HEK293 (cell line): ENCODE measurements around the gene APC2.

Experiments used
- AEBP2 ChIP-seq: fragments of 450-650 bp; formaldehyde crosslinking; IDR thresholded peaks from 2 replicates; pipeline ENCODE4 v1.5.1; 2016; ENCODE audit warnings: missing biosample characterization, missing genetic modification characterization, borderline replicate concordance
- BCL11B ChIP-seq: fragments of 450-650 bp; formaldehyde crosslinking; IDR thresholded peaks from 2 replicates; pipeline ENCODE4 v1.5.1; 2016; ENCODE audit warnings: low read depth, missing biosample characterization, missing genetic modification characterization
- EGR2 ChIP-seq: fragments of 450-650 bp; formaldehyde crosslinking; IDR thresholded peaks from 2 replicates; pipeline ENCODE4 v1.5.1; 2016; ENCODE audit warnings: low read depth, missing biosample characterization, missing genetic modification characterization
- GFI1B ChIP-seq: fragments of 450-650 bp; formaldehyde crosslinking; IDR thresholded peaks from 2 replicates; pipeline ENCODE4 v1.5.1; 2016; ENCODE audit warnings: missing biosample characterization, missing genetic modification characterization
- GLIS1 ChIP-seq: fragments of 450-650 bp; formaldehyde crosslinking; IDR thresholded peaks from 2 replicates; pipeline ENCODE4 v1.5.1; 2016; ENCODE audit warnings: missing biosample characterization, missing genetic modification characterization
- KLF1 ChIP-seq: fragments of 450-650 bp; formaldehyde crosslinking; IDR thresholded peaks from 2 replicates; pipeline ENCODE4 v1.5.1; 2016; ENCODE audit warnings: missing biosample characterization, missing genetic modification characterization
- KLF7 ChIP-seq: fragments of 450-650 bp; formaldehyde crosslinking; IDR thresholded peaks from 2 replicates; pipeline ENCODE4 v1.5.1; 2016; ENCODE audit warnings: missing biosample characterization, missing genetic modification characterization, borderline replicate concordance
- KLF8 ChIP-seq: fragments of 450-650 bp; formaldehyde crosslinking; IDR thresholded peaks from 2 replicates; pipeline ENCODE4 v1.5.1; 2016; ENCODE audit warnings: missing biosample characterization, missing genetic modification characterization
- SP2 ChIP-seq: fragments of 450-650 bp; formaldehyde crosslinking; IDR thresholded peaks from 2 replicates; pipeline ENCODE4 v1.5.1; 2016; ENCODE audit warnings: missing biosample characterization, missing genetic modification characterization
- SP3 ChIP-seq: fragments of 450-650 bp; formaldehyde crosslinking; IDR thresholded peaks from 2 replicates; pipeline ENCODE4 v1.5.1; 2016; ENCODE audit warnings: missing biosample characterization, missing genetic modification characterization
- ZBTB11 ChIP-seq: fragments of 450-650 bp; formaldehyde crosslinking; conservative IDR thresholded peaks from 2 replicates; pipeline ENCODE4 v1.5.1; 2016; ENCODE audit warnings: low read depth, missing biosample characterization, missing genetic modification characterization
- ZBTB8A ChIP-seq: fragments of 450-650 bp; formaldehyde crosslinking; IDR thresholded peaks from 2 replicates; pipeline ENCODE4 v1.5.1; 2016; ENCODE audit warnings: missing biosample characterization, missing genetic modification characterization
- ZNF114 ChIP-seq: fragments of 450-650 bp; formaldehyde crosslinking; IDR thresholded peaks from 2 replicates; pipeline ENCODE4 v1.5.0; 2017; ENCODE audit warnings: missing biosample characterization, missing genetic modification characterization
- ZNF423 ChIP-seq: fragments of 450-650 bp; formaldehyde crosslinking; IDR thresholded peaks from 2 replicates; pipeline ENCODE4 v1.5.1; 2016; ENCODE audit warnings: missing biosample characterization, missing genetic modification characterization
- ZNF449 ChIP-seq: fragments of 450-650 bp; formaldehyde crosslinking; IDR thresholded peaks from 2 replicates; pipeline ENCODE4 v1.5.1; 2017; ENCODE audit warnings: missing biosample characterization, mild to moderate bottlenecking, missing genetic modification characterization, moderate library complexity
- ZNF596 ChIP-seq: fragments of 450-650 bp; IDR thresholded peaks from 2 replicates; pipeline ENCODE4 v1.5.0; 2018; ENCODE audit warnings: missing biosample characterization, mild to moderate bottlenecking, missing genetic modification characterization, moderate library complexity
- ZXDB ChIP-seq: fragments of 450-650 bp; formaldehyde crosslinking; IDR thresholded peaks from 2 replicates; pipeline ENCODE4 v1.5.1; 2016; ENCODE audit warnings: missing biosample characterization, missing genetic modification characterization
- TF ChIP-seq, protein P1 (sequence below): fragments of 450-650 bp; formaldehyde crosslinking; IDR thresholded peaks from 2 replicates; pipeline ENCODE4 v1.5.1; 2017; ENCODE audit warnings: missing biosample characterization, missing genetic modification characterization

Gene APC2

DNA sequence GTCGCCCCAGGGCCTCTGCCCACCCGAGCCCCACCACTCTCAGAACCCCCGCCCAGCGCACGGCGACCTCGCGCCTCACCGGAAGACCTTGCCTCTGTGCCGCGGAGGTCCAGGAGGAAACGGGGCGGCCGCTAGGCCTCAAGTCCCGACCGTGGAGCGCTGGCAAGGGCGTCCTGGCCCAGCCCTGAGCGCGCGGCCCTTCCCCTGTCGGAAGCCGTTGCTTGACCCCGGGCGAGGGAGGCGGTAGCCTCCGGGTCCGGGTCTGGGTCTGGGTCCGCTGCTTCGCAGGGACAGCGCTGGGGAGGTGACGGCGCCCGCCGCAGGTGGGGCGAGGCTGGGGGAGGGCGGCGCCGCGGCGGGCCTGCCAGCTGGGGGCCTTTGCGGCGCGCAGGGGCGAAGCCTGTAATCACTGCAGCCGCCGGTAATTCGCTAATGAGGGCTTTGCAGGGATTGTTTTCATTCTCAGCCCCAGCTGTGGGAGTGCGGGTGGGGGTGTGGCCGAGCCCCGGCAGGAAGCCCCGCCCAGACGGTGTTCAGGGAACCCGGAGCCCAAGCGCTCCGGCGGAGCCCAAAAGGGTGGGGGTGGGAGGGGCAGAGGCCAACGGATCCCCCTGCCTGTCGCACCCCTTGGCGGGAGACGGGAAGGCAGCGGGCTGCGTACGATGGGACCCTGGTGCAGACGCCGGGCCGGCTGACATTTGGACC is 20.5 kb downstream of the APC2 start (continued):
- peak; percentile 89 for TF ChIP-seq KLF1 (tag by site-specific recombination)
- peak; percentile 97 for TF ChIP-seq GLIS1 (tag by site-specific recombination)
- TF ChIP-seq KLF7 (tag by site-specific recombination) = peak; percentile 7; the same call in 1 of the 2 replicates
- 0 out of 2 replicates have a peak, but pooled peaks have one; percentile 35 for TF ChIP-seq ZNF596 (tag by site-specific recombination)
- peak; percentile 60; the same call in 1 of the 2 replicates for TF ChIP-seq SP3 (tag by site-specific recombination)
- peak; percentile 74 for TF ChIP-seq ZNF449 (tag by site-specific recombination)
- peak; percentile 73 for TF ChIP-seq ZXDB (tag by site-specific recombination)
- no peak; the same call in 1 of the 2 replicates for TF ChIP-seq BCL11B
- TF ChIP-seq ZBTB8A = peak; percentile 90
- 0 out of 2 replicates have a peak, but pooled peaks have one; percentile 46 for TF ChIP-seq ZNF423 (tag by site-specific recombination)
- TF ChIP-seq ZBTB11 (tag by site-specific recombination) = peak; percentile 65; the same call in 1 of the 2 replicates
- TF ChIP-seq AEBP2 (tag by site-specific recombination) = no peak
- TF ChIP-seq GFI1B = peak; percentile 98
- TF ChIP-seq EGR2 = 0 out of 2 replicates have a peak, but pooled peaks have one; percentile 42
- TF ChIP-seq ZNF114 (tag by site-specific recombination) = no peak
- TF ChIP-seq SP2 = peak; percentile 66
- TF ChIP-seq, protein P1, sequence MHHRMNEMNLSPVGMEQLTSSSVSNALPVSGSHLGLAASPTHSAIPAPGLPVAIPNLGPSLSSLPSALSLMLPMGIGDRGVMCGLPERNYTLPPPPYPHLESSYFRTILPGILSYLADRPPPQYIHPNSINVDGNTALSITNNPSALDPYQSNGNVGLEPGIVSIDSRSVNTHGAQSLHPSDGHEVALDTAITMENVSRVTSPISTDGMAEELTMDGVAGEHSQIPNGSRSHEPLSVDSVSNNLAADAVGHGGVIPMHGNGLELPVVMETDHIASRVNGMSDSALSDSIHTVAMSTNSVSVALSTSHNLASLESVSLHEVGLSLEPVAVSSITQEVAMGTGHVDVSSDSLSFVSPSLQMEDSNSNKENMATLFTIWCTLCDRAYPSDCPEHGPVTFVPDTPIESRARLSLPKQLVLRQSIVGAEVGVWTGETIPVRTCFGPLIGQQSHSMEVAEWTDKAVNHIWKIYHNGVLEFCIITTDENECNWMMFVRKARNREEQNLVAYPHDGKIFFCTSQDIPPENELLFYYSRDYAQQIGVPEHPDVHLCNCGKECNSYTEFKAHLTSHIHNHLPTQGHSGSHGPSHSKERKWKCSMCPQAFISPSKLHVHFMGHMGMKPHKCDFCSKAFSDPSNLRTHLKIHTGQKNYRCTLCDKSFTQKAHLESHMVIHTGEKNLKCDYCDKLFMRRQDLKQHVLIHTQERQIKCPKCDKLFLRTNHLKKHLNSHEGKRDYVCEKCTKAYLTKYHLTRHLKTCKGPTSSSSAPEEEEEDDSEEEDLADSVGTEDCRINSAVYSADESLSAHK (tag by site-specific recombination) = peak; percentile 92
- peak; percentile 44; the same call in 1 of the 2 replicates for TF ChIP-seq KLF8 (tag by site-specific recombination)
